ENCODE data around the gene EDIL3. TPM values are rescaled to one million over a fixed set of nuclear protein-coding genes. Genes with fewer than 3 reads are reported as not detected.

The EDIL3 gene
- total and polyA plus RNA-seq, 2 donors (not counting 1 experiment from before 2014, with no cell fraction given), result not detected

GRCh38 chr5:84063041-84063440 lies 321.6 kb downstream of the EDIL3 start:
- no peak for TF ChIP-seq CTCF (IDR thresholded peaks at IDR 0.05)
- Histone ChIP-seq H3K4me2 (replicated peaks; ENCODE audit: low read depth, low read length, poor library complexity, severe bottlenecking) (no peak overlapping the region), H3K79me2 (ENCODE audit: control insufficient read depth, insufficient read depth, low read length) (no peaks in the 10 kb centered on the region), H4K20me1 (ENCODE audit: control insufficient read depth, insufficient read depth, low read length, poor library complexity, severe bottlenecking) (no peaks in the 10 kb centered on the region), H3K9me3 (ENCODE audit: control extremely low read depth in 1 of 3, control insufficient read depth in 2 of 3, insufficient read depth in 1 of 3, low read length in 2 of 3) (no peaks in the 10 kb centered on the region), H3K36me3 (replicated peaks in 1 of 2; ENCODE audit: control extremely low read depth in 1 of 2, control insufficient read depth in 1 of 2, extremely low read depth in 1 of 2, insufficient read depth in 2 of 2, low read length in 1 of 2) (no peaks in the 10 kb centered on the region), H3K9ac (ENCODE audit: low read length) (no peak overlapping the region), H3K4me3 (ENCODE audit: control extremely low read depth in 1 of 5, extremely low read depth in 1 of 5, insufficient read depth in 1 of 5, low read depth in 2 of 5, low read length in 4 of 5) (no peak overlapping the region), H3K4me1 (ENCODE audit: control insufficient read depth in 2 of 2, insufficient read depth in 2 of 2, low read length in 2 of 2) (no peaks in the 10 kb centered on the region), H3K27ac (ENCODE audit: low read length in 2 of 2) (no peak overlapping the region), H3K27me3 (replicated peaks in 1 of 4; ENCODE audit: control extremely low read depth in 1 of 4, control insufficient read depth in 3 of 4, insufficient read depth in 4 of 4, low read length in 3 of 4) (no peaks in the 10 kb centered on the region), H2AFZ (ENCODE audit: insufficient read depth, low read depth, low read length, poor library complexity, severe bottlenecking) (no peak overlapping the region)
- Mint-ChIP-seq H3K27ac (no peak overlapping the region), H3K27me3 (no peaks in the 10 kb centered on the region), H3K4me3 (no peak overlapping the region), H3K4me1 (no peaks in the 10 kb centered on the region), H3K9me3 (ENCODE audit: insufficient read depth) (no peaks in the 10 kb centered on the region)
- intact Hi-C loops (cut with micrococcal nuclease), result no loop called here
- no peak for ATAC-seq (ENCODE audit: low read depth)
- 60% methylated on average over 1 of the region's 1 CpG for WGBS (ENCODE audit: insufficient coverage)
- DNase-seq, result no peak
- ChIA-PET POLR2A (no interaction called here), CTCF (no interaction called here)

- TF ChIP-seq EZH2 (IDR thresholded peaks at IDR 0.05; ENCODE audit: borderline replicate concordance, insufficient read depth, low read depth, low read length, poor library complexity, severe bottlenecking), result no peak
- TF ChIP-seq CTCF (IDR thresholded peaks at IDR 0.05), result no peak
- Histone ChIP-seq H3K4me3 (ENCODE audit: control extremely low read depth in 1 of 5, extremely low read depth in 1 of 5, insufficient read depth in 1 of 5, low read depth in 2 of 5, low read length in 4 of 5) (no peak overlapping the region), H3K9me3 (ENCODE audit: control extremely low read depth in 1 of 3, control insufficient read depth in 2 of 3, insufficient read depth in 1 of 3, low read length in 2 of 3) (no peaks in the 10 kb centered on the region), H4K20me1 (ENCODE audit: control insufficient read depth, insufficient read depth, low read length, poor library complexity, severe bottlenecking) (no peaks in the 10 kb centered on the region), H3K4me2 (replicated peaks; ENCODE audit: low read depth, low read length, poor library complexity, severe bottlenecking) (no peak overlapping the region), H3K79me2 (ENCODE audit: control insufficient read depth, insufficient read depth, low read length) (no peaks in the 10 kb centered on the region), H2AFZ (ENCODE audit: insufficient read depth, low read depth, low read length, poor library complexity, severe bottlenecking) (no peak overlapping the region), H3K27me3 (replicated peaks in 1 of 4; ENCODE audit: control extremely low read depth in 1 of 4, control insufficient read depth in 3 of 4, insufficient read depth in 4 of 4, low read length in 3 of 4) (no peaks in the 10 kb centered on the region), H3K4me1 (ENCODE audit: control insufficient read depth in 2 of 2, insufficient read depth in 2 of 2, low read length in 2 of 2) (no peaks in the 10 kb centered on the region), H3K27ac (ENCODE audit: low read length in 2 of 2) (no peak overlapping the region), H3K36me3 (replicated peaks in 1 of 2; ENCODE audit: control extremely low read depth in 1 of 2, control insufficient read depth in 1 of 2, extremely low read depth in 1 of 2, insufficient read depth in 2 of 2, low read length in 1 of 2) (no peaks in the 10 kb centered on the region), H3K9ac (ENCODE audit: low read length) (no peak overlapping the region)
- no peaks in the 10 kb centered on the region for H3K4me1 Mint-ChIP-seq
- H3K4me3 Mint-ChIP-seq, result no peak overlapping the region
- ATAC-seq (ENCODE audit: low read depth), result no peak
- no peaks in the 10 kb centered on the region for H3K27me3 Mint-ChIP-seq
- ChIA-PET POLR2A (no interaction called here), CTCF (no interaction called here)
- no peak for DNase-seq
- no peak overlapping the region for H3K27ac Mint-ChIP-seq
- no CpG with 5 or more reads among the region's 2 CpGs for WGBS (ENCODE audit: insufficient coverage)
- intact Hi-C loops (cut with micrococcal nuclease), result no loop called here
- H3K9me3 Mint-ChIP-seq (ENCODE audit: insufficient read depth), result no peaks in the 10 kb centered on the region
These were observed 325.0 kb downstream of the EDIL3 start for GRCh38 chr5:84059672-84060071.

All from B cell (primary cell).